ENCODE data around the gene PERP.

The PERP gene

DNA sequence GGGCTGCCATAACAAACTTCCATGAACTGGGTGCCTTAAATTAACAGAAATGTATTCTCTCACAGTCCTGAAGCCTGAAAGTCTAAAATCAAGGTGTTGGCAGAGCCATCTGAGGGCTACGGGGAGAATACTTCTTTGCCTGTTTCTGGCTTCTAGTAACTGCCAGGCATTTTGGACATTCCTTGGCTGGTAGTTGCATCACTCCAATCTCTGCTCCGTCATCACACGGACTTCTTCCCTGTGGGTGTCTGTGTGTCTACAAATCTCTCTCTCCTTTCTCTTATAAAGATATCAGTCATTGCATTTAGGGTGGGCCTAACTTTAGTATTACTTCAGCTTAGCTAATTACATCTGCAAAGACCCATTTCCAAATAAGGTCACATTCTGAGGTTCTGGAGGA, 20.9 kb upstream of the PERP start:
- TF ChIP-seq BACH2 (CRISPR knock-in tag; IDR thresholded peaks at IDR 0.05; ENCODE audit: borderline replicate concordance) (no peak), PPARA (CRISPR knock-in tag; IDR thresholded peaks at IDR 0.05; ENCODE audit: borderline replicate concordance) (no peak), ISL1 (CRISPR knock-in tag; IDR thresholded peaks at IDR 0.05) (no peak), SNAI2 (CRISPR knock-in tag; IDR thresholded peaks at IDR 0.05) (no peak), ZFP3 (CRISPR knock-in tag; IDR thresholded peaks at IDR 0.05) (no peak), OSR1 (CRISPR knock-in tag; IDR thresholded peaks at IDR 0.05) (no peak), TOX (CRISPR knock-in tag; IDR thresholded peaks at IDR 0.05; ENCODE audit: borderline replicate concordance) (no peak), TCF4 (CRISPR knock-in tag; IDR thresholded peaks at IDR 0.05; ENCODE audit: borderline replicate concordance) (no peak), RARB (CRISPR knock-in tag; IDR thresholded peaks at IDR 0.05) (no peak), ZNF8 (CRISPR knock-in tag; IDR thresholded peaks at IDR 0.05) (no peak), ZNF70 (CRISPR knock-in tag; IDR thresholded peaks at IDR 0.05) (no peak), GLIS3 (CRISPR knock-in tag; IDR thresholded peaks at IDR 0.05) (no peak), CSDC2 (CRISPR knock-in tag; IDR thresholded peaks at IDR 0.05) (no peak), ZC3H10 (CRISPR knock-in tag; IDR thresholded peaks at IDR 0.05) (no peak)
- TF ChIP-seq, protein P1, sequence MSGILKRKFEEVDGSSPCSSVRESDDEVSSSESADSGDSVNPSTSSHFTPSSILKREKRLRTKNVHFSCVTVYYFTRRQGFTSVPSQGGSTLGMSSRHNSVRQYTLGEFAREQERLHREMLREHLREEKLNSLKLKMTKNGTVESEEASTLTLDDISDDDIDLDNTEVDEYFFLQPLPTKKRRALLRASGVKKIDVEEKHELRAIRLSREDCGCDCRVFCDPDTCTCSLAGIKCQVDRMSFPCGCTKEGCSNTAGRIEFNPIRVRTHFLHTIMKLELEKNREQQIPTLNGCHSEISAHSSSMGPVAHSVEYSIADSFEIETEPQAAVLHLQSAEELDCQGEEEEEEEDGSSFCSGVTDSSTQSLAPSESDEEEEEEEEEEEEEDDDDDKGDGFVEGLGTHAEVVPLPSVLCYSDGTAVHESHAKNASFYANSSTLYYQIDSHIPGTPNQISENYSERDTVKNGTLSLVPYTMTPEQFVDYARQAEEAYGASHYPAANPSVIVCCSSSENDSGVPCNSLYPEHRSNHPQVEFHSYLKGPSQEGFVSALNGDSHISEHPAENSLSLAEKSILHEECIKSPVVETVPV (CRISPR knock-in tag; IDR thresholded peaks at IDR 0.05): no peak
- TF ChIP-seq, protein P2, sequence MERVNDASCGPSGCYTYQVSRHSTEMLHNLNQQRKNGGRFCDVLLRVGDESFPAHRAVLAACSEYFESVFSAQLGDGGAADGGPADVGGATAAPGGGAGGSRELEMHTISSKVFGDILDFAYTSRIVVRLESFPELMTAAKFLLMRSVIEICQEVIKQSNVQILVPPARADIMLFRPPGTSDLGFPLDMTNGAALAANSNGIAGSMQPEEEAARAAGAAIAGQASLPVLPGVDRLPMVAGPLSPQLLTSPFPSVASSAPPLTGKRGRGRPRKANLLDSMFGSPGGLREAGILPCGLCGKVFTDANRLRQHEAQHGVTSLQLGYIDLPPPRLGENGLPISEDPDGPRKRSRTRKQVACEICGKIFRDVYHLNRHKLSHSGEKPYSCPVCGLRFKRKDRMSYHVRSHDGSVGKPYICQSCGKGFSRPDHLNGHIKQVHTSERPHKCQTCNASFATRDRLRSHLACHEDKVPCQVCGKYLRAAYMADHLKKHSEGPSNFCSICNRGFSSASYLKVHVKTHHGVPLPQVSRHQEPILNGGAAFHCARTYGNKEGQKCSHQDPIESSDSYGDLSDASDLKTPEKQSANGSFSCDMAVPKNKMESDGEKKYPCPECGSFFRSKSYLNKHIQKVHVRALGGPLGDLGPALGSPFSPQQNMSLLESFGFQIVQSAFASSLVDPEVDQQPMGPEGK (CRISPR knock-in tag; IDR thresholded peaks at IDR 0.05; ENCODE audit: borderline replicate concordance): no peak
- TF ChIP-seq, protein P3, sequence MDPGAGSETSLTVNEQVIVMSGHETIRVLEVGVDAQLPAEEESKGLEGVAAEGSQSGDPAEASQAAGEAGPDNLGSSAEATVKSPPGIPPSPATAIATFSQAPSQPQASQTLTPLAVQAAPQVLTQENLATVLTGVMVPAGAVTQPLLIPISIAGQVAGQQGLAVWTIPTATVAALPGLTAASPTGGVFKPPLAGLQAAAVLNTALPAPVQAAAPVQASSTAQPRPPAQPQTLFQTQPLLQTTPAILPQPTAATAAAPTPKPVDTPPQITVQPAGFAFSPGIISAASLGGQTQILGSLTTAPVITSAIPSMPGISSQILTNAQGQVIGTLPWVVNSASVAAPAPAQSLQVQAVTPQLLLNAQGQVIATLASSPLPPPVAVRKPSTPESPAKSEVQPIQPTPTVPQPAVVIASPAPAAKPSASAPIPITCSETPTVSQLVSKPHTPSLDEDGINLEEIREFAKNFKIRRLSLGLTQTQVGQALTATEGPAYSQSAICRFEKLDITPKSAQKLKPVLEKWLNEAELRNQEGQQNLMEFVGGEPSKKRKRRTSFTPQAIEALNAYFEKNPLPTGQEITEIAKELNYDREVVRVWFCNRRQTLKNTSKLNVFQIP (CRISPR knock-in tag; IDR thresholded peaks at IDR 0.05; ENCODE audit: borderline replicate concordance, low read depth): no peak
- TF ChIP-seq, protein P4, sequence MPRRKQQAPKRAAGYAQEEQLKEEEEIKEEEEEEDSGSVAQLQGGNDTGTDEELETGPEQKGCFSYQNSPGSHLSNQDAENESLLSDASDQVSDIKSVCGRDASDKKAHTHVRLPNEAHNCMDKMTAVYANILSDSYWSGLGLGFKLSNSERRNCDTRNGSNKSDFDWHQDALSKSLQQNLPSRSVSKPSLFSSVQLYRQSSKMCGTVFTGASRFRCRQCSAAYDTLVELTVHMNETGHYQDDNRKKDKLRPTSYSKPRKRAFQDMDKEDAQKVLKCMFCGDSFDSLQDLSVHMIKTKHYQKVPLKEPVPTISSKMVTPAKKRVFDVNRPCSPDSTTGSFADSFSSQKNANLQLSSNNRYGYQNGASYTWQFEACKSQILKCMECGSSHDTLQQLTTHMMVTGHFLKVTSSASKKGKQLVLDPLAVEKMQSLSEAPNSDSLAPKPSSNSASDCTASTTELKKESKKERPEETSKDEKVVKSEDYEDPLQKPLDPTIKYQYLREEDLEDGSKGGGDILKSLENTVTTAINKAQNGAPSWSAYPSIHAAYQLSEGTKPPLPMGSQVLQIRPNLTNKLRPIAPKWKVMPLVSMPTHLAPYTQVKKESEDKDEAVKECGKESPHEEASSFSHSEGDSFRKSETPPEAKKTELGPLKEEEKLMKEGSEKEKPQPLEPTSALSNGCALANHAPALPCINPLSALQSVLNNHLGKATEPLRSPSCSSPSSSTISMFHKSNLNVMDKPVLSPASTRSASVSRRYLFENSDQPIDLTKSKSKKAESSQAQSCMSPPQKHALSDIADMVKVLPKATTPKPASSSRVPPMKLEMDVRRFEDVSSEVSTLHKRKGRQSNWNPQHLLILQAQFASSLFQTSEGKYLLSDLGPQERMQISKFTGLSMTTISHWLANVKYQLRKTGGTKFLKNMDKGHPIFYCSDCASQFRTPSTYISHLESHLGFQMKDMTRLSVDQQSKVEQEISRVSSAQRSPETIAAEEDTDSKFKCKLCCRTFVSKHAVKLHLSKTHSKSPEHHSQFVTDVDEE (CRISPR knock-in tag; IDR thresholded peaks at IDR 0.05): no peak

DNA sequence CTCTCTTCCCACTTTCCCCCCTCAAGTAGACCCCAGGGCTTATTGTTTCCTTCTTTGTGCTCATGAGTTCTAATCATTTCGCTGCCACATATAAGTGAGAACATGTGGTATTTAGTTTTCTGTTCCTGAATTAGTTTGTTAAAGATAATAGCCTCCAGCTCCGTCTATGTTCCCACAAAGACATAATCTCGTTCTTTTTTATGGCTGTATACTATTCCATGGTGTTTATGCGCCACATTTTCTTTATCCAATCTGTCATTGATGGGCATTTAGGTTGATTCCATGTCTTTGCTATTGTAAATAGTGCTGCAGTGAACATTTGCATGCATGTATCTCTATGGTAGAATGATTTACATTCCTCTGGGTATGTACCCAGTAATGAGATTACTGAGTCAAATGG, 16.9 kb upstream of the PERP start:
- no peak for ATAC-seq
- TF ChIP-seq RARB (CRISPR knock-in tag; IDR thresholded peaks at IDR 0.05) (no peak), ZC3H10 (CRISPR knock-in tag; IDR thresholded peaks at IDR 0.05) (no peak), ZFP30 (CRISPR knock-in tag; IDR thresholded peaks at IDR 0.05) (no peak), GLIS3 (CRISPR knock-in tag; IDR thresholded peaks at IDR 0.05) (no peak), OSR1 (CRISPR knock-in tag; IDR thresholded peaks at IDR 0.05) (no peak), ESRRG (CRISPR knock-in tag; IDR thresholded peaks at IDR 0.05) (no peak), SNAI2 (CRISPR knock-in tag; IDR thresholded peaks at IDR 0.05) (no peak), ZNF70 (CRISPR knock-in tag; IDR thresholded peaks at IDR 0.05) (no peak), ZFP3 (CRISPR knock-in tag; IDR thresholded peaks at IDR 0.05) (no peak), TCF4 (CRISPR knock-in tag; IDR thresholded peaks at IDR 0.05; ENCODE audit: borderline replicate concordance) (no peak)
- TF ChIP-seq, protein P1 (CRISPR knock-in tag; IDR thresholded peaks at IDR 0.05): no peak
- TF ChIP-seq, protein P5, sequence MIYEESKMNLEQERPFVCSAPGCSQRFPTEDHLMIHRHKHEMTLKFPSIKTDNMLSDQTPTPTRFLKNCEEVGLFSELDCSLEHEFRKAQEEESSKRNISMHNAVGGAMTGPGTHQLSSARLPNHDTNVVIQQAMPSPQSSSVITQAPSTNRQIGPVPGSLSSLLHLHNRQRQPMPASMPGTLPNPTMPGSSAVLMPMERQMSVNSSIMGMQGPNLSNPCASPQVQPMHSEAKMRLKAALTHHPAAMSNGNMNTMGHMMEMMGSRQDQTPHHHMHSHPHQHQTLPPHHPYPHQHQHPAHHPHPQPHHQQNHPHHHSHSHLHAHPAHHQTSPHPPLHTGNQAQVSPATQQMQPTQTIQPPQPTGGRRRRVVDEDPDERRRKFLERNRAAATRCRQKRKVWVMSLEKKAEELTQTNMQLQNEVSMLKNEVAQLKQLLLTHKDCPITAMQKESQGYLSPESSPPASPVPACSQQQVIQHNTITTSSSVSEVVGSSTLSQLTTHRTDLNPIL (CRISPR knock-in tag; IDR thresholded peaks at IDR 0.05; ENCODE audit: low read depth): no peak
- TF ChIP-seq, protein P4 (CRISPR knock-in tag; IDR thresholded peaks at IDR 0.05): no peak

More for the DNA sequence above, 20.9 kb upstream of the PERP start:
- ATAC-seq: no peak

Data from SK-N-SH treated with all-trans-retinoic acid at 6 μM for 48 hours (cell line).